GM19025 (cell line): ENCODE results near the gene RWDD1.

Source experiments
- ATAC-seq: cut with Tn5 transposase; IDR thresholded peaks from one replicate; pipeline ENCODE4 v1.9.1; 2021; ENCODE audit warnings: mild to moderate bottlenecking, low read depth, moderate library complexity; ENCODE audit not compliant: unreplicated experiment

The RWDD1 gene

GRCh38 chr6:116570856-116571682, at the start of gene RWDD1:
TSS of gene RWDD1 (plus strand) at chr6:116571504. CDS start at chr6:116571583, 79 bp downstream.
- ATAC-seq = peak; percentile 94

GRCh38 chr6:116522896-116523295, 48.4 kb upstream of the RWDD1 start:
- ATAC-seq = no peak

- no peak for ATAC-seq
These were observed 47.1 kb upstream of the RWDD1 start for GRCh38 chr6:116524236-116524635.

- no peak for ATAC-seq
These were observed 43.2 kb upstream of the RWDD1 start for GRCh38 chr6:116528133-116528532.

GRCh38 chr6:116528780-116529179, 42.5 kb upstream of the RWDD1 start:
- ATAC-seq = no peak

GRCh38 chr6:116529466-116530290, 41.6 kb upstream of the RWDD1 start:
- no peak for ATAC-seq

GRCh38 chr6:116530436-116530835, 40.9 kb upstream of the RWDD1 start:
- ATAC-seq = no peak

GRCh38 chr6:116531675-116532570, 39.4 kb upstream of the RWDD1 start:
- peak; percentile 73 for ATAC-seq

GRCh38 chr6:116533233-116533957, 37.9 kb upstream of the RWDD1 start:
- ATAC-seq = no peak

GRCh38 chr6:116535109-116535508, 36.2 kb upstream of the RWDD1 start:
- ATAC-seq = no peak

- ATAC-seq = no peak
These were observed 35.1 kb upstream of the RWDD1 start for GRCh38 chr6:116536216-116536621.

GRCh38 chr6:116542426-116542825, 28.9 kb upstream of the RWDD1 start:
- no peak for ATAC-seq

- ATAC-seq = no peak
These were observed 28.2 kb upstream of the RWDD1 start for GRCh38 chr6:116543149-116543548.

- no peak for ATAC-seq
These were observed 25.7 kb upstream of the RWDD1 start, which contains the start of gene TRAPPC3L for GRCh38 chr6:116545651-116546050. TSS of gene TRAPPC3L (minus strand) at chr6:116545684. CDS start at chr6:116545514, 170 bp downstream.

GRCh38 chr6:116547358-116547757, 23.9 kb upstream of the RWDD1 start:
- ATAC-seq = no peak

- ATAC-seq = no peak
These were observed 20.5 kb upstream of the RWDD1 start for GRCh38 chr6:116550796-116551195.

GRCh38 chr6:116553451-116553850, 17.9 kb upstream of the RWDD1 start, which contains the start of gene CALHM4:
TSS of gene CALHM4 (plus strand) at chr6:116553751. CDS start at chr6:116553794, 43 bp downstream.
- no peak for ATAC-seq

- no peak for ATAC-seq
These were observed 15.2 kb upstream of the RWDD1 start for GRCh38 chr6:116556065-116556464.

- no peak for ATAC-seq
These were observed 14.4 kb upstream of the RWDD1 start for GRCh38 chr6:116556814-116557415.
